ENCODE data around the gene NSMCE4A. TPM values are rescaled to one million over a fixed set of nuclear protein-coding genes. Genes with fewer than 3 reads are reported as not detected.
A peak's percentile ranks its signal among the peaks of the same experiment; 100 is the strongest.
"Not testable (repeated sequence)": the region's sequence is repeated elsewhere in the genome, so short reads cannot be mapped to it uniquely, and the experiment has no call there.

Gene NSMCE4A, protein sequence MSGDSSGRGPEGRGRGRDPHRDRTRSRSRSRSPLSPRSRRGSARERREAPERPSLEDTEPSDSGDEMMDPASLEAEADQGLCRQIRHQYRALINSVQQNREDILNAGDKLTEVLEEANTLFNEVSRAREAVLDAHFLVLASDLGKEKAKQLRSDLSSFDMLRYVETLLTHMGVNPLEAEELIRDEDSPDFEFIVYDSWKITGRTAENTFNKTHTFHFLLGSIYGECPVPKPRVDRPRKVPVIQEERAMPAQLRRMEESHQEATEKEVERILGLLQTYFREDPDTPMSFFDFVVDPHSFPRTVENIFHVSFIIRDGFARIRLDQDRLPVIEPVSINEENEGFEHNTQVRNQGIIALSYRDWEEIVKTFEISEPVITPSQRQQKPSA
- 58.7 TPM for total RNA-seq

DNA sequence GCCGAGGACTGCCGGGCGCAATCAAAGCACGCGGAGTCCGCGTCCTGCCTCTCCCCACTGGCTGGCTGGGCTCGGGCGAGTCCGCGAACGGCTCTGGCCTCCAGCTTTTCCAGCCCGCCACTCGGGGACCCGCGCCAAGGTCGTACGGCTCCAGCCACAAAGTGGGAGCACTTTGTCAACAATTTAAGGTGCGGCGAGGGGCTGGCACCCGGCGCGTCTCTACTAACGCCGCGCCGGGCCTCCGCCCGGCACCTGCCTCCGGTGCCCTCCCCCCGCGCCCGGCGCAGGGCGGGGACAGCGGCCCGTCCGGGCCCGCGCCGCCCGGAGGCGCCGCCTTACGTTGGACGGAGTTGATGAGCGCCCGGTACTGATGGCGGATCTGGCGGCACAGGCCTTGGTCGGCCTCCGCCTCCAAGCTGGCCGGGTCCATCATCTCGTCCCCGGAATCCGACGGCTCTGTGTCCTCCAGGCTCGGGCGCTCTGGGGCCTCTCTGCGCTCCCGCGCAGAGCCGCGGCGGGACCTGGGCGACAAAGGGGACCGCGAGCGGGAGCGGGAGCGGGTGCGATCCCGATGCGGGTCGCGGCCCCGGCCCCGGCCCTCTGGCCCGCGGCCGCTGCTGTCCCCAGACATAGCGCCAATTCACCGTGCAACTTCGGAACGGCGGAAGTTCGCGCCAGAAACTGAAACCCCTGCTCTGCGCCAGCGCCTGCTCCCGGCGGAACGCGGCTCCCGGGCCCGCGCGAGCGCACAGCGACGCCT, at the start of gene NSMCE4A:
Gene NSMCE4A (minus strand): TSS at position 683 of the 760 bp plus-strand sequence. CDS start 52 bp downstream, at position 631.
- DNase-seq, result peak; percentile 89

DNA sequence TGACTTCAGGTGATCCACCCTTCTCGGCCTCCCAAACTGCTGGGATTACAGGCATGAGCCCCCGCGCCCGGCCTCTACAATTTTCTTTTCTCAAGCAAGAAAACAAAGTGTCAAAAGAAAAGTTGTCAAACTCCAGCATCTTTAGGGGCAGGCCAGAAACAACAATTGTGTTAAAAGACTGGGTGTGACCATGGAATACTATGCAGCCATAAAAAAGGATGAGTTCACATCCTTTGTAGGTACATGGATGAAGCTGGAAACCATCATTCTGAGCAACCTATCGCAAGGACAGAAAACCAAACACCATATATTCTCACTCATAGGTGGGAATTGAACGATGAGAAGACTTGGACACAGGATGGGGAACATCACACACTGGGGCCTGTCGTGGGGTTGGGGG, 48.2 kb upstream of the NSMCE4A start:
- not testable (repeated sequence) for DNase-seq

DNA sequence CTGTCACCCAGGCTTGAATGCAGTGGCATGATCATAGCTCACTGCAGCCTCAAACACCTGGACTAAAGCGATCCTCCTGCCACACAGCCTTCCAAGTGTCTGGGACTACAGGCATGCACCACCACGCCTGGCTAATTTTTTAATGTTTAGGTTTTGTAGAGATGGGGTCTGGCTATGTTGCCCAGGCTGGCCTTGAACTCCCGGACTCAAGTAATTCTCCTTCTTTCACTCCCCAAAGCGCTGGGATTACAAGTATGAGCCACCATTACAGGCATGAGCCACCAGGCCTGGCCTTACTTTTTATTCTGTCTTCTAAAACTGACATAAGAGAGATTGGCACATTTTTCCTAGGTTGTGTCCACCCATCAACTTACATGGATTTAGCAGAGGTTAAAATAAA, 47.3 kb upstream of the NSMCE4A start:
- DNase-seq, result no peak

DNA sequence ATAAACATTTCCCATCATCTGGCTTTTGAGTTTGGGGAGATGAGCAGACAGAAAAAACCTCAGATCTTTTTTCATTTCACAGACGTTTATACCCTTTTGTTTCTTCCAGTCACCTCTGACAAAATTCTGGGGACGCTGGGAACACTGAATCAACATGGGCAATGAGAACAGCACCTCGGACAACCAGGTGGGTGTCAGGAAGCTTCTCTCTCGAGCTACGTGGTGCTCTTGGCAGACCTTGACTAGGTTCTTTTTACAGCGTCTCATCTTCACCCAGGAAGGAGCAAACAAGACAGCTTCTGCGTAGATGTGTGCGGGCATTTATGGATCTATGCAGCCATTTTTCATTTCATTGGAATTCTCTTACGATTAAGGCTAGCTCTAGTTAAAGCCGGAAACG, 46.8 kb upstream of the NSMCE4A start:
- no peak for DNase-seq

DNA sequence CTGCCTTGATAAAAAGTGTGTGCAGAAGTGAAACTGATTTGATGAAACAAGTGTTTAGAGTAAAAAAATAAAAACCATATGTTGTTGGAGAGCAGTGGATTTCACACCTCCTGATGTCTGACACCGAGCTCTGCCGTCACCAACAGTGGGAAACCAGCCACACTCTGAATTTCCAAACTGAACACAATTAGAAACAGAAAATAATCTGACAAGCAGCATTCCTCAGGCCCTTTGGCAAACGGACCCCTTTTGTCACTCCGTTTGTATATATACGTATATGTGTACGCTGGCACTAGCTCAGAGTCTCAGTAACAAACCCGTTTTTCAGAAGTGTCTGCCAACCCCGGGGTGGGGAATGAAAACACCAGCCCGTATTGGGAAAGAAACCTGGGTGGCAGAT, 46.4 kb upstream of the NSMCE4A start:
- DNase-seq, result peak; percentile 79

DNA sequence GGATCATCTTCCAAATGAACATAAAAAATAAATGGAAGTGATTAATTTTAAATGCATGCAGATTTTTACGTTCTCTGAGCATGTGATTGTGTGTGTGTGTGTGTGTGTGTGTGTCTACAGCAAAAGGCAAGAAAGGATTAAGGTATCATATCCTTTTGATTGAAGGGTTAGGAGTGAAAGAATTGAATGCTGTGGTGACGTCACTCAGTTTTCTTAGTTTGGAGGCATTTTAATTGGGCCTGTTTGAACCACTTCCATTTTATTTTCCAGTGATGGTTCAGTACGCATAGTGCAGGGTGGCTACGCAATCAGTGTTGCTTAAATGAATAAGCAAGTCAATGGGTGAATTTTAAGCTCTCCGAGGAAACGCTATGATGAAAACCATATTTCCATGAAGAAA, 45.2 kb upstream of the NSMCE4A start:
- peak; percentile 46 for DNase-seq

DNA sequence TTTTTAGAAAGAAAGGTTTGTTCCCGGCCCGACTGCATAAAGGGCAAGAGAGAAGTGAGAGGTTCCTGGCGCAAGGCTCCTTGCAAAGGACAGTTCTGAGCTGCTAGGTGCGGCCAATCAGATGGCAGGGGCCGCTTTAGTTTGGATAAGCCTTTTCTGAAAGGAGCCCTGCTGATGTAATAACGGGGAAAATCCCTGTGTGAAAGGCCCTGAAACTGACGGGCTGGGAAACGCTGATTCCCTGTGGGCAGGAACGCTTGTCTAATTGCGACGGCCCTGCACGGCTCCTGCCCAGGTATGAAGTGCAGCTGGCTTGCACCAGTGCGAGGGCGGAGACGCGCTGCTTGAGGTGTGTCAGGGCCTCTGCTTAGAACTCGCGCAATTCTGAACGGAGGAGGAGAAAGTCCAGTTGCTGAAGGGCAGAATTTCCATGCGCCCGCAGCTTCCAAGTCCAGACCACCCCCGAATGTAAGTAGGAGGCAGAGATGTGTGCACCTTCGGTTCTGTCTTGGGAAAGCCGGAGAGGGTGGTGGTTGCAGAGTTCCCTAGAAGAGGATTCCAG, 44.5 kb upstream of the NSMCE4A start:
- DNase-seq, result peak; percentile 48

DNA sequence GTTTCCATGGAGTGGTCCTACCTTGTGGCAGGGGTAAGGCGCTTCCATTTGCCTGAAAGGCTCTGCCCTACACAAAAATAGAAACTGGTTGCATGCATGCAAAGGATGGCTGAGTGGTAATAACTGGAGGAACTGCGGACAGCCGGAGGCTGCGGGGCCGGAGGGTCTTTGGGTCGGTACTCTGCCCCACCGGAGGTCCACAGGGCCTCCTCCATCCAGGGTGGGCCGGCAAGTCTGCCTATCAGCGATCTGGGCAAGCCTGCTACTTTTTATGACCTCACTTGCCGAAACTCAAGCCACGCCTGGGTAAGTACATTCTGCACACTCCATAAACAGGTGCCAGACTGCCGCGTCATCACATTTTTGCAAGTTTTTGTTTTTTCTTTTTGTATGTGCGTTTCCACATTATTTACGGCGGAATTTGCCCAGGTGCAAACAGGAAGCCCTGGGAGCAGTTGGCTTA, 44.0 kb upstream of the NSMCE4A start:
- peak; percentile 47 for DNase-seq

DNA sequence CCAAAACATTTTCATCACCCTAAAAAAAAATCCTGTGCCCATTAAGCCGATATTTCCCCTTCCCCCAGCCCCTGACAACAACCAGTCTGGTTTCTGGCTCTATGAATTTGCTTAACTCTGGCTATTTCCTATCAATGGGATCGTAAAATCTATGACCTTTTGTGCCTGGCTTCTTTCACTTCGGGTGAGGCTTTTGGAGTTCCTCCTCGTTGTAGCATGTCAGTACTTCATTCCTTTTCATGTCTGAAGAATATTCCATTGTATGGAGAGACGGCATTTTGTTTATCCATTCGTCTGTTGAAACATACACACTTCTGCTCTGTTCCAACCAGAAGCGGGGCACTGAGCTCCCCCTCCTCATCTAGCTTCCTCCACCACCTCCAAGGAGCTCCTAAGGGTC, 43.5 kb upstream of the NSMCE4A start:
- no peak for DNase-seq

DNA sequence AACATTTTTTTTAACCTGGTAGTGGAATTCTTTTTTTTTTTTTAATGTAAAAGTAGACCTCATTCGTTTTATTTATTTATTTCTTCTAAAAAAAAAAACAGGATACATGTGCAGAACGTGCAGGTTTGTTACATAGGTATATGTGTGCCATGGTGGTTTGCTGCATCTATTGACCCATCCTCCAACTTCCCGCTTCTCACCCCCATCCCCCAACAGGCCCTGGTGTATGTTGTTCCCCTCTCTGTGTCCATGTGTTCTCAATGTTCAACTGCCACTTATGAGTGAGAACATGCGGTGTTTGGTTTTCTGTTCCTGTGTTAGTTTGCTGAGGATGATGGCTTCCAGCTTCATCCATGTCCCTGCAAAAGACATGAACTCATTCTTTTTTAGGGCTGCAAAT, 42.9 kb upstream of the NSMCE4A start:
- DNase-seq, result not testable (repeated sequence)

DNA sequence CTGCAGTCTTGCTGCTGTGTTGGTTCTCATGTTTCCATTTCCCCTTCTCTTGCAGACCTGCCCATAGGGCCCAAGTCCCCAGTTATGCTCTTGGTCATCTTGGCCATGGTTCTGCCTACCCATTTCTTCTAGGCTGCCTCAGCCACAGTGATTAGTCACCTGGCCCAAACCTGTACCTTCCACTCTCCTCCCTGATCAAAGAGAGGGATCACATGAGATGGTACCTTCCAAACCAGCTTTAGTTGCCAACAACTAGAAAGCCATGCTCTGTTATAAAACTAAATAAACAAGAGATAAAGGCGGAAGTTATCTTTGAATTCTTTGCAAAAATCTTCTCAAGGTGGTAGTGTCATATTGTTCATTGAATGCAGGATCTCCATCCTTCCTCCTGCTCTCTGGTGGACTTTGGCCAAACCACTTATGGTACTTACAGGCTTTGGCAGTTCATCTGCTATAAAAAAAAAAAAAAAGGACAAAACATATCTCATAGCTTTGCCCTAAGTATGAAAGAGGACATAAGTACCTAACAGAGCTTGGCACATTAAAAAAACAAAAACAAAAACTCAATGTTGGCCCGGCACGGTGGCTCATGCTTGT, 39.7 kb upstream of the NSMCE4A start:
- no peak for DNase-seq

DNA sequence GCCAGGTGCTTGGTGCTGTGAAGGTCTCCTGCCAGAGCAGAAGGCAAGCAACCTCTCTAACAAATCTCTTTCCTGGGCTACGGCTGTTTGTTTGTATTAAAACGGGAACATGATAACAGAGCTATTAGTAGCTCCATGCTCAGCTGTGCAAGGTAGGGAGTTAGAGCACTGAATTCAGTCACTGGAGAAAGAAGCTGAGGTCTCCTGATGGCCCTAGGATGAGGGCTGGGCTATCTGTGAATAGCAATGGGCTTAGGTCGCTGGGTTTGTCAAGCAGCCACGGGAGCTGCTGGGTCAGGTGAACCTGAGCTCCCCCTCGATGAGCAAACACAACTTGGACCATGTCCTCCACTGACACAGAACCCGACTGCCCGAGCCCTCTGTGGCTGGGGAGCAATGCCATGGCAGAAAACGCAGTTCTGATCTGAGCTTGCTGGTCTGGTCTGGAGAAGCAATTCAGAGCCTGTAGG, 38.3 kb upstream of the NSMCE4A start:
- no peak for DNase-seq

DNA sequence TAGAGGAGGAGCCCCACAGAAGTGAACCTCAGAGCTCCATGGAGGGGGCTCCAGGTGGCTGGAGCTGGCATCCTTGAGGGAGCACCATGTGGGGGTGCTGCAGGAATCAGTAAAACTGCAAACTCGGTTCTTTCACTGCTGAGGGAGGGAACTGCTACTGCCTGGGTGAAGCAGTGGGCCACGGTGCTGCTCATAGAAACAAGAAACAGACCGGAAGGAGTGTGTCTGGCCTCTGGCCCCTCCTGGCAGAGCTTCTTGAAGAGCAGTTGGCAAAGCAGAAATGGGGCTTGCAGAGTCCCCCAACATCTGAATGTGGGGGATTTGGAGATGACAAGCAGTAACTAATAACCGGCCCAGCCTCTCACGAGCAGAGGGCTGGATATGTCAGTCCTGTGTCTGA, 37.7 kb upstream of the NSMCE4A start:
- no peak for DNase-seq

DNA sequence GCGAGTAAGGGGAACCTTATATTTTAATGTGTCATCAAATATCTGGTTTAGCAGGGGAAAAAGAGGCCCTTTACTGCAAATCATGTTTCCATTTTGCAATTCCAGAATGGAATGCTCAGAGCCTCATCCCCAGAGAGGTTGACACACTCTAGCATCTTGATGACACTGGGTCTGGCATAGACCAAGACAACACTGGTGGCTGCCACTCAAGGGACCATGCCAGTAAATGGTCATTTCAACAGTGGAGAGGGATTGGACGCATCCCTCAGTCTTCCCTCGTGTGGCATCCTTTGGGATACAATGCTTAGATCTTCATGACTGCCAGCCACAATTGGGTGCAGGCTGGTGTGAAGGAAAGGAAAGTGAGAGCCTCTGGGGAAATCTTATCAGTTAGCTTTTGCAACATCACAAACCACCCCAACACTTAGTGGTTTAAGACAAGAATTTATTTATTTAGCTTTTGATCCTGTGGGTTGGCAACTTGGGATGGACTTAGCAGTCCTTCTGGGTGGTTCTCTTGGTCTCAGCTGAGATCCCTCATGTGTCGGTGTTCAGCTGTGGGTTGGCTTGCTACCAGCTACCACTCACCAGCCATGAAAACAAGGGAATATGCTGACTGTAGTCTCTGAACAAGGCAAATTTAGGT, 35.5 kb upstream of the NSMCE4A start:
- DNase-seq, result no peak

DNA sequence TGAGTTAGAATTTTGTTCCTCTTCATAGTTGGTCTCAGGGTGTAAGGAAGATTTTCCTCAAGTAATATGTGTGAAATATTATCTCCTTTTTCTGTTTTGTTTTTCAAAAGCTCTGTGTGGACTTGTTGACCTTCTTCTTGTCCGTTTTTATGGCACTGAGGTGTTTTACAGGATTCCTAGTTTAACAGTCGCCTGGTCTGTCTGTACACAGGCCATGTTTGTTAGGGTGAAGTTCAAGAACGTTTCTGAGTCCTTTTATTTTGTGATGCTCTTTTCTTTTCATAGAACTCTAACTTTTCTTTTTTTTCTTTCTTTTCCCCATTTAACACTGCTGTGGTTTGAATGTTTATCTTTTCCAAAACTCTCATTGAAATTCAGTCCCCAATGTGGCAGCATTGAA, 32.4 kb upstream of the NSMCE4A start:
- no peak for DNase-seq

DNA sequence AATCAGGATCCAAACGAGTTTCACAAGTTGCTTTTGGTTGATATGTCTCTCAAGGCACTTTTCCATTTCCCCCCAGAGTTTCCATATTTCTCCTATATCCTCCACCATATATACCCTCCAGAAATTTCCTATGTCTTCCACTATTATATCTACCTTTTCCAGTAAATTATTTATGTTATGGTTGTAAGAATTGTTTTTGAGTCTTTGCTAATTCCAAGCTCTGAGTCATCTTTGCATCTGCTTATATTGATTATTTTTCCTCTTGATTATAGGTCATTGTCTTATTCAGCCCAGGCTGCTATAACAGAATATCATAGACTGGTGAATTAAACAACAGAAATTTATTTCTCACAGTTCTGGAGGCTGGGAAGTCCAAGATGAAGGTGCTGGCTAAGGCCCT, 26.7 kb upstream of the NSMCE4A start:
- no peak for DNase-seq

DNA sequence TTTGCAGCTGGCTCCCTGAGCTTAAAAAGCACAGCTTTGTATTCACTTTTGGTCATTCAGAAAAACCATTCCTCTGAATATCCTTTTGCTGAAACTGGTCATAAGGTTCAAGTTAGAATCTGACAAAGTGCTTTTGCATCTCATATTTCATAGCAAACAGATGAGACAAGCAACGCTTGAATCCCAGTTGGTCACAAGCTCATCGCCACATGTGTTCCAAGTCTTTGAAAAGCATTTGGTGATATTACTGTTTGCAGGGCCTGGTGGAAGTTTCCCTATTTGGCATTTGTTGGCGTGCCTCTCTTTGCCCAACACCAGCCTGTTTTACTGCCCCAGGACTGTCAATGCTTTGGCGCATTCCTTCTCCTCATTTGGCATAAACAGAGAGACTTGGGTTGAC, 24.3 kb upstream of the NSMCE4A start:
- peak; percentile 41 for DNase-seq

DNA sequence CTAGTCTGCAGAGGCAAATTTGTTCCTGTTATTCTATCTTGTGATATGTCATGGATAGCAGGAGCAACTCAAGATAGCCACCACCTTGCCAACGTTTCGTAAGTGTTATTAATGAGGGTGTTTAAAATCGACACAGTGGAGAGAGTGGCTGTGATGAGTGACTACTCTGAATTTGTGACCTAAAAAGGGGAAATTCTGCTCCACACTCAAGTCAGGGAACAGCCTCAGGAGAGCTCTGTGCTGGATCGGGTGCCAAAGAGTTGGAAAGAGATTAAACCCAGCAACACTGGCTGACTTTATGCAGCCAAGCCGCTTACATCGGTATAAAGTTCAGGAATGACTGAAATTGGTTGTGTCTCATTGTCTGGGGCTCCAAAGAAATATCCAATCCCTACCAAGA, 23.4 kb upstream of the NSMCE4A start:
- DNase-seq, result no peak

DNA sequence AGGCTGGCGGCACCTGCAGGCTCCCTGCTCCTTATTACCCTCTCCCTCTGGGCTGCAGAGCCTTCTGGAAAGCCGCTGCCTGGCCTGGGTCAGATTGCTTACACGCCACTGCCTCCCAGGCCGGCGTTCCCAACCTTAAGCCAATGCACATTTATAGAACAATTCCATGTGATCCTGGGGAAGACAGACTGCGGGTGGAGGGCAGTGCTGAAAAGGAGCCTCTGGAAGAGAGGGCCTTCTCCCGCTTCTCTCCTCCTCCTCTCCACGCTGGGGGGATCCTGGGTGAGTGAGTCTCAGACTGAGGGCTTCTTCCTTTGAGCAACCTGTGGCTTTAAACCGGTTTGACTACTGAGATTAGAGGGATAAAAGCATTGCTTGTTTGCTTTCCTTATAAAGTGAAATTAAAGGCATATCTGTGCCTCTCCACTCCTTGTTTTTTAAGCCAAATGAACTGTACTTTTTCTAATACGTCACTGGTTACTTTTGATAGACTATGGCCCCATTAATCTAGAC, 19.5 kb upstream of the NSMCE4A start:
- peak; percentile 75 for DNase-seq

DNA sequence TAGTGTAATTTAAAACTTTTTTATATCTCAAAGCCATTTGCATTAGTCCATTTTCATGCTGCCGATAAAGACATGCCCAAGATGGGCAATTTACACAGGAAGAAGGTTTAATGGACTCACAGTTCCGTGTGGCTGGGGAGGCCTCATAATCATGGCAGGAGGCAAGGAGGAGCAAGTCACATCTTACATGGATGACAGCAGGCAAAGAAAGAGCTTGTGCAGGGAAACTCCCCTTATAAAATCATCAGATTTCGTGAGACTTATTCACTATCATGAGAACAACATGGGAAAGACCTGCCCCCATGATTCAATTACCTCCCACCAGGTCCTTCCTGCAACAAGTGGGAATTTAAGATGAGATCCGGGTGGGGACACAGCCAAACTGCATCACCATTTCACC, 16.7 kb upstream of the NSMCE4A start:
- not testable (repeated sequence) for DNase-seq

DNA sequence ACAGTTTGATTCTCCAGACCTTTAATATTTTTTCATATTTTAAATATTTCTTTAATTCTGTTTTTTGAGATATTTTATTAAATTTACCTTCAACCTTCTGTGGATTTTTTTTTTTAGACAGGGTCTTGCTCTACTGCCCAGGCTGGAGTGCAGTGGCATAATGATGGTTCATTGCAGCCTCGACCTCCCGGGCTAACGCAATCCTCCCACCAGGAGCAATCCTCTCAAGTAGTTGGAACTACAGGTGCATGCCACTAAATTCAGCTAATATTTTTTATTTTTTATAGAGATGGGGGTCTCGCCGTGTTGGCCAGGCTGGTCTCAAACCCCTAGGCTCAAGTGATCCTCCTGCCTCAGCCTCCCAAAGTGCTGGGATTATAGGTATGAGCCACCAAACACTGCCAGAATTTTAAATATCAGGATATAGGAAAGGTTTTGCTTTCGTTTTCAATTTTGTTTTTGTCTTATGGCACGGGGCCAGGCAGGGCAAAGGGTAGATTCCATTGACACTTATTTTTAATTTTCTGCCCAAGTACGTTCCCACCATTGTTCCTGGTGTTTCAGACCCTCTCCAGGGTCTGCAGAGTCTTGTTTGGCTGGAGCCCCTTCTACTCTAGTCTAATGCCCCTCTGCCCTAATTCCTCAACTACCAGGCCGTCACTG, 15.1 kb upstream of the NSMCE4A start:
- DNase-seq, result no peak
